ENCODE measurements around the gene CYLD. TPM values are rescaled to one million over a fixed set of nuclear protein-coding genes. Genes with fewer than 3 reads are reported as not detected.

CYLD gene
- total and polyA plus RNA-seq, 7 donors: 7.9 to 45.3 (median 29.6) TPM

GRCh38 chr16:50816901-50817555 is 75.1 kb downstream of the CYLD start:
- DNase-seq: no peak
- intact Hi-C loops (cut with DNase I): no loop called here

GRCh38 chr16:50818380-50818779 is 76.5 kb downstream of the CYLD start:
- WGBS, 2 donors: 88 to 90% methylated on average over 8 of the region's 8 CpGs
- Histone ChIP-seq H3K4me3 (no peak overlapping the region), H3K27ac (no peak overlapping the region), H3K36me3 (no peaks in the 10 kb centered on the region), H3K4me1 (no peaks in the 10 kb centered on the region), H3K27me3 (no peaks in the 10 kb centered on the region), H3K9me3 (no peaks in the 10 kb centered on the region)
- intact Hi-C loops (cut with DNase I): no loop called here
- DNase-seq: no peak
- TF ChIP-seq EP300 (IDR thresholded peaks at IDR 0.05): no peak
- TF ChIP-seq POLR2A (IDR thresholded peaks at IDR 0.05): no peak
- TF ChIP-seq POLR2AphosphoS5 (IDR thresholded peaks at IDR 0.05): no peak
- no peak for TF ChIP-seq CTCF (IDR thresholded peaks at IDR 0.05)

More at GRCh38 chr16:50816901-50817555, 75.1 kb downstream of the CYLD start:
- TF ChIP-seq CTCF (IDR thresholded peaks at IDR 0.05) (no peak), EP300 (IDR thresholded peaks at IDR 0.05) (no peak), POLR2AphosphoS5 (IDR thresholded peaks at IDR 0.05) (no peak), POLR2A (IDR thresholded peaks at IDR 0.05) (no peak)
- Histone ChIP-seq H3K4me1 (no peaks in the 10 kb centered on the region), H3K9me3 (no peaks in the 10 kb centered on the region), H3K4me3 (no peak overlapping the region), H3K36me3 (no peaks in the 10 kb centered on the region), H3K27me3 (no peaks in the 10 kb centered on the region), H3K27ac (no peak overlapping the region)
- WGBS, 2 donors: 85 to 90% methylated on average over 11 of the region's 11 CpGs

GRCh38 chr16:50819706-50820105 is 77.8 kb downstream of the CYLD start:
- no peak for DNase-seq
- Histone ChIP-seq H3K9me3 (no peaks in the 10 kb centered on the region), H3K27me3 (no peaks in the 10 kb centered on the region), H3K27ac (no peak overlapping the region), H3K4me3 (no peak overlapping the region), H3K36me3 (no peaks in the 10 kb centered on the region), H3K4me1 (no peaks in the 10 kb centered on the region)
- 87 to 89% methylated on average over 6 of the region's 6 CpGs for WGBS, 2 donors
- TF ChIP-seq POLR2A (IDR thresholded peaks at IDR 0.05): no peak
- TF ChIP-seq CTCF (IDR thresholded peaks at IDR 0.05): no peak
- TF ChIP-seq EP300 (IDR thresholded peaks at IDR 0.05): no peak
- TF ChIP-seq POLR2AphosphoS5 (IDR thresholded peaks at IDR 0.05): no peak
- intact Hi-C loops (cut with DNase I): no loop called here

GRCh38 chr16:50820225-50820624 is 78.3 kb downstream of the CYLD start:
- Histone ChIP-seq H3K9me3 (no peaks in the 10 kb centered on the region), H3K36me3 (no peaks in the 10 kb centered on the region), H3K4me1 (no peaks in the 10 kb centered on the region), H3K4me3 (no peak overlapping the region), H3K27me3 (no peaks in the 10 kb centered on the region), H3K27ac (no peak overlapping the region)
- TF ChIP-seq CTCF (IDR thresholded peaks at IDR 0.05): no peak
- TF ChIP-seq POLR2AphosphoS5 (IDR thresholded peaks at IDR 0.05): no peak
- no peak for TF ChIP-seq EP300 (IDR thresholded peaks at IDR 0.05)
- no peak for TF ChIP-seq POLR2A (IDR thresholded peaks at IDR 0.05)
- intact Hi-C loops (cut with DNase I): no loop called here
- DNase-seq: no peak
- 93 to 94% methylated on average over 5 of the region's 5 CpGs for WGBS, 2 donors

GRCh38 chr16:50821586-50821985 is 79.7 kb downstream of the CYLD start:
- WGBS, 2 donors: 72 to 86% methylated on average over 6 of the region's 6 CpGs
- DNase-seq: no peak
- Histone ChIP-seq H3K36me3 (no peaks in the 10 kb centered on the region), H3K4me3 (no peak overlapping the region), H3K4me1 (no peaks in the 10 kb centered on the region), H3K27me3 (no peaks in the 10 kb centered on the region), H3K9me3 (no peaks in the 10 kb centered on the region), H3K27ac (no peak overlapping the region)
- intact Hi-C loops (cut with DNase I): no loop called here
- TF ChIP-seq POLR2A (IDR thresholded peaks at IDR 0.05) (no peak), POLR2AphosphoS5 (IDR thresholded peaks at IDR 0.05) (no peak), CTCF (IDR thresholded peaks at IDR 0.05) (no peak), EP300 (IDR thresholded peaks at IDR 0.05) (no peak)

All from sigmoid colon (tissue), 7 donors.